B cell (primary cell): ENCODE data around the gene ZSCAN20. TPM values are rescaled to one million over a fixed set of nuclear protein-coding genes. Genes with fewer than 3 reads are reported as not detected.

Experiments
- ATAC-seq: fragments of 200-7000 bp; cut with Tn5 transposase; one replicate; pipeline ENCODE4 v1.10.0; 2021; ENCODE audit warnings: low read depth, mild to moderate bottlenecking, moderate number of reproducible peaks, moderate library complexity
- CTCF ChIA-PET: fragments of 350-600 bp; sonication (Branson Sonifier 250); formaldehyde crosslinking; loops from one replicate; lab custom pipeline; 2021; ENCODE audit warnings: antibody characterized with exemption, inconsistent platforms; lab: Charles Lee
- POLR2A ChIA-PET: fragments of 350-600 bp; sonication (Branson Sonifier 250); formaldehyde crosslinking; loops from one replicate; lab custom pipeline; 2021; ENCODE audit warnings: antibody characterized with exemption; lab: Charles Lee
- DNase-seq: peaks from one replicate; pipeline ENCODE4 v3.0.0; 2013
- H2AFZ ChIP-seq: 2 replicates; pipeline ENCODE4 v1.6.1; 2012; ENCODE audit warnings: mild to moderate bottlenecking, low read depth, low read length; ENCODE audit not compliant: insufficient read depth, poor library complexity, severe bottlenecking
- H3K27ac ChIP-seq, 2 donors: 1 replicate in 1 of 2; 2 replicates in 1 of 2; pipeline ENCODE4 v1.5.1; 2012 to 2013; ENCODE audit warnings: low read length in 2 of 2, mild to moderate bottlenecking in 2 of 2, moderate library complexity in 1 of 2
- H3K27me3 ChIP-seq, 4 experiments: fragments of 200-600 bp in 1 of 4; sonication (generic) in 1 of 4; replicated peaks in 1 of 4; 1 replicate in 2 of 4; 2 replicates in 2 of 4; pipeline versions ENCODE4 v1.6.1 to v1.7.0; 2013 to 2016; ENCODE audit warnings: low read length in 3 of 4, mild to moderate bottlenecking in 2 of 4, mixed read lengths in 1 of 4, moderate library complexity in 1 of 4; ENCODE audit not compliant: insufficient read depth in 4 of 4, control insufficient read depth in 3 of 4; ENCODE audit errors: control extremely low read depth in 1 of 4
- H3K36me3 ChIP-seq, 2 experiments: replicated peaks in 1 of 2; 1 replicate in 1 of 2; 2 replicates in 1 of 2; pipeline versions ENCODE4 v1.6.1 to v1.7.1; 2013; ENCODE audit warnings: low read length in 1 of 2; ENCODE audit not compliant: insufficient read depth in 2 of 2, control insufficient read depth in 1 of 2; ENCODE audit errors: control extremely low read depth in 1 of 2, extremely low read depth in 1 of 2
- H3K4me1 ChIP-seq, 2 donors: fragments of 200-600 bp in 1 of 2; sonication (generic) in 1 of 2; 1 replicate in 1 of 2; 2 replicates in 1 of 2; pipeline versions ENCODE4 v1.5.1 to v1.6.1; 2013 to 2017; ENCODE audit warnings: low read length in 2 of 2; ENCODE audit not compliant: control insufficient read depth in 2 of 2, insufficient read depth in 2 of 2
- H3K4me2 ChIP-seq: replicated peaks from 2 replicates; pipeline ENCODE3; 2012; ENCODE audit warnings: mild to moderate bottlenecking, low read depth, low read length; ENCODE audit not compliant: poor library complexity, severe bottlenecking
- H3K4me3 ChIP-seq, 5 experiments: fragments of 200-600 bp in 1 of 5; sonication (generic) in 1 of 5; 1 replicate in 3 of 5; 2 replicates in 2 of 5; pipeline versions ENCODE4 v1.5.1 to v1.7.0; 2011 to 2016; ENCODE audit warnings: low read length in 4 of 5, mild to moderate bottlenecking in 4 of 5, low read depth in 2 of 5, control low read depth in 1 of 5, moderate library complexity in 1 of 5; ENCODE audit not compliant: insufficient read depth in 1 of 5; ENCODE audit errors: control extremely low read depth in 1 of 5, extremely low read depth in 1 of 5
- H3K79me2 ChIP-seq: fragments of 200-600 bp; sonication (generic); one replicate; pipeline ENCODE4 v1.6.0; 2016; ENCODE audit warnings: low read length; ENCODE audit not compliant: control insufficient read depth, insufficient read depth
- H3K9ac ChIP-seq: fragments of 200-600 bp; sonication (generic); 2 replicates; pipeline ENCODE4 v1.6.1; 2017; ENCODE audit warnings: mild to moderate bottlenecking, low read length, moderate library complexity
- H3K9me3 ChIP-seq, 3 donors: one replicate each; pipeline versions ENCODE4 v1.6.1 to v1.7.1; 2013; ENCODE audit warnings: low read length in 2 of 3; ENCODE audit not compliant: control insufficient read depth in 2 of 3, insufficient read depth in 1 of 3; ENCODE audit errors: control extremely low read depth in 1 of 3
- H4K20me1 ChIP-seq: 2 replicates; pipeline ENCODE4 v1.6.0; 2012; ENCODE audit warnings: mild to moderate bottlenecking, low read length; ENCODE audit not compliant: insufficient read depth, control insufficient read depth, poor library complexity, severe bottlenecking
- H3K27ac Mint-ChIP-seq: one replicate; pipeline ENCODE4 v1.8.0; 2021; ENCODE audit warnings: mixed read lengths
- H3K27me3 Mint-ChIP-seq: one replicate; pipeline ENCODE4 v1.8.0; 2021; ENCODE audit warnings: mixed read lengths
- H3K4me1 Mint-ChIP-seq: one replicate; pipeline ENCODE4 v1.8.0; 2021; ENCODE audit warnings: mixed read lengths
- H3K4me3 Mint-ChIP-seq: one replicate; pipeline ENCODE4 v1.8.0; 2021; ENCODE audit warnings: mixed read lengths
- H3K9me3 Mint-ChIP-seq: one replicate; pipeline ENCODE4 v1.8.0; 2022; ENCODE audit warnings: mixed read lengths; ENCODE audit not compliant: insufficient read depth
- EZH2 ChIP-seq: IDR thresholded peaks from 2 replicates; pipeline ENCODE4 v1.6.1; 2012; ENCODE audit warnings: borderline replicate concordance, low read depth, mild to moderate bottlenecking, moderate library complexity, low read length; ENCODE audit not compliant: insufficient read depth, poor library complexity, severe bottlenecking
- WGBS: methylation state at CpG from one replicate; pipeline ENCODE4 v1.1.5; 2013; ENCODE audit warnings: missing lambda C conversion rate; ENCODE audit not compliant: insufficient coverage; 5-methylcytosine and 5-hydroxymethylcytosine counted together
- intact Hi-C: fragments of 100-400 bp; cut with micrococcal nuclease; formaldehyde crosslinking; loops from one replicate; pipeline ENCODE4 v1.10.0; 2022
- polyA plus RNA-seq: library from polyadenylated mRNA; depleted of rRNA; stranded (reverse); fragments of >200 nt; gene quantifications from 2 replicates; pipeline ENCODE4 v1.2.3, GENCODE V29; 2012
- total RNA-seq, 2 donors: library from RNA; stranded (reverse); fragments of 120-200 nt in 1 of 2; gene quantifications; 1 replicate in 1 of 2; 2 replicates in 1 of 2; pipeline versions ENCODE4 v1.2.3 to v1.2.4, GENCODE V29; 2013 to 2022
- TF ChIP-seq, protein P1 (sequence below): fragments of 200-600 bp; IDR thresholded peaks from one replicate; pipeline ENCODE4 v1.8.0; 2022; ENCODE audit warnings: antibody characterized with exemption, mild to moderate bottlenecking

Gene ZSCAN20
- total and polyA plus RNA-seq, 2 donors (not counting 1 experiment from before 2014, with no cell fraction given), result 0.18 to 3.7 TPM

DNA sequence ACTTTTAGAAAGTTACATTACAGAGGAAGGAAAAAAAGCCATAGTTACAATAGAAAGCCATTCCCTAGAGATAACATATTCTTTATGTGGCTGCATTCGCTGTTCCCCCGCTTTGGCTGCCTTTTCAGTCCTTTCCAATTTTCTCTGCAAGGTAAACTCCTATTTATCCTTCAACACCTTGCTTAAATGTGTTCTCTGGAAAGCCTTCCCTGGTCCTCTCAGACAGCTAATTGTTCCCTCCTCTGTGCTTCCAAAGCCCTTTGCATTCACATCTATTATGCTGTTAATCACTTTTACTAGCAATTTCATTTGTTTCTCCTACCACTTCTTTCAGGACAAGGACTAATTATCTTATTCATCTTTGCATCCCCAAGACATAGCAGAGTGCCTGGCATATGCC lies 43.1 kb upstream of the ZSCAN20 start:
- Mint-ChIP-seq H3K27ac (no peak overlapping the region), H3K27me3 (peaks cover 22% of the 10 kb centered on the region), H3K9me3 (no peaks in the 10 kb centered on the region), H3K4me1 (peaks cover 5% of the 10 kb centered on the region), H3K4me3 (no peak overlapping the region)
- Histone ChIP-seq H3K79me2 (no peaks in the 10 kb centered on the region), H3K9me3 (peaks cover 0 to 1% (median 0%) of the 10 kb centered on the region in 3 donors), H3K36me3 (no peaks in the 10 kb centered on the region), H3K27me3 (peaks cover 2 to 26% (median 12%) of the 10 kb centered on the region in 4 experiments), H3K4me2 (no peak overlapping the region), H2AFZ (no peak overlapping the region), H3K9ac (no peak overlapping the region), H3K4me3 (no peak overlapping the region), H4K20me1 (no peaks in the 10 kb centered on the region), H3K27ac (no peak overlapping the region), H3K4me1 (peaks cover 11 to 12% of the 10 kb centered on the region in 2 donors)
- no peak for DNase-seq
- intact Hi-C loops, result no loop called here
- TF ChIP-seq, protein P1, sequence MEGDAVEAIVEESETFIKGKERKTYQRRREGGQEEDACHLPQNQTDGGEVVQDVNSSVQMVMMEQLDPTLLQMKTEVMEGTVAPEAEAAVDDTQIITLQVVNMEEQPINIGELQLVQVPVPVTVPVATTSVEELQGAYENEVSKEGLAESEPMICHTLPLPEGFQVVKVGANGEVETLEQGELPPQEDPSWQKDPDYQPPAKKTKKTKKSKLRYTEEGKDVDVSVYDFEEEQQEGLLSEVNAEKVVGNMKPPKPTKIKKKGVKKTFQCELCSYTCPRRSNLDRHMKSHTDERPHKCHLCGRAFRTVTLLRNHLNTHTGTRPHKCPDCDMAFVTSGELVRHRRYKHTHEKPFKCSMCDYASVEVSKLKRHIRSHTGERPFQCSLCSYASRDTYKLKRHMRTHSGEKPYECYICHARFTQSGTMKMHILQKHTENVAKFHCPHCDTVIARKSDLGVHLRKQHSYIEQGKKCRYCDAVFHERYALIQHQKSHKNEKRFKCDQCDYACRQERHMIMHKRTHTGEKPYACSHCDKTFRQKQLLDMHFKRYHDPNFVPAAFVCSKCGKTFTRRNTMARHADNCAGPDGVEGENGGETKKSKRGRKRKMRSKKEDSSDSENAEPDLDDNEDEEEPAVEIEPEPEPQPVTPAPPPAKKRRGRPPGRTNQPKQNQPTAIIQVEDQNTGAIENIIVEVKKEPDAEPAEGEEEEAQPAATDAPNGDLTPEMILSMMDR, result no peak
- TF ChIP-seq EZH2, result no peak
- ATAC-seq, result no peak
- CTCF ChIA-PET, result interaction anchor here (1.1 kb wide), 1 partner anchor 133 kb away, joined by 4 read pairs; no protein-coding TSS in a partner anchor
- WGBS, result 100% methylated on average over 1 of the region's 2 CpGs
- POLR2A ChIA-PET, result no interaction called here

DNA sequence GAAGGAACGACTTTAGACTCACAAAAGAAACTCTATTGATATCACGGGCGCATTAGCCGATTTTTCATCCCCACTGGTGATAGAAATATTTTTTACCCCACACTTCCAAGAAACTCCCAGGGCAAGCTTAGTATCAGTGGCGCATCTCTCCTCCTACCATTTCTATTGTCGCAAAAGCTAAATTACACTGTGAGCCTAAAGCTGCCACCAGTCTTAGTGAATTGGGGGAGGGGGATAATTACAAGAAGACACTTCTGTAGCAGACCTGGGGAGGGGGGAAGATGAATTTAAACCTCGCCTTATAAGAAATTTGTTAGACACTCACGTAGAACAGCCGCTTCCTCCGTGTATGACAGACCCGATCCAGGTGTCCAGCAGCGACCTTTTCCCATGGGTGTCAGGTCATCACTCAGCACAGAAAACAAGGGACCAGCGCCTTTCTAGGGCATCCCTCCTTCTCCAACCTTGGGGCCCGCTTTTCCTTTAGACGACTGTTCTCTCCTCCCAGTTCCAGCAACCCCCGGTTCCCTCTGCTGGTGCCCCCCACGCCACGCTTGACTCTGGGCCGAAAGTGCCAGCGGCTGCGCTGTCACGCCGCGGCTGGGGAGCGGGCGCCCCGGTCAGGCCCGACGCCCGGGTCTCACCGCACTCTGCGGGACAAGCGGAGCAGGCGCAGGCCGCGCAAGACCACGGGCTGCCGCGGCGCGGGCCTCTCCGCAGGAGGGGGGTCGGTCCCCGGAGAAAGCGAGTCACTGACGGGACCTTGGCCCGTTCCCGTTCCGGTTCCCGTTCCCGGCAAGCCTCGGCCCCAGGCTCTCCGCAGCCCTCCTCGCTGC lies 42.4 kb upstream of the ZSCAN20 start:
- H3K27me3 ChIP-seq, result peaks cover 2 to 26% (median 12%) of the 10 kb centered on the region in 4 experiments
- ChIA-PET POLR2A (interaction anchor here (0.9 kb wide), 1 partner anchor 41 kb away, joined by 3 read pairs; no protein-coding TSS in a partner anchor), CTCF (interaction anchor here (1.1 kb wide), 1 partner anchor 133 kb away, joined by 4 read pairs; no protein-coding TSS in a partner anchor)
- peaks cover 11 to 12% of the 10 kb centered on the region in 2 donors for H3K4me1 ChIP-seq
- Mint-ChIP-seq H3K4me3 (no peak overlapping the region), H3K27ac (no peak overlapping the region), H3K27me3 (peaks cover 22% of the 10 kb centered on the region), H3K4me1 (peaks cover 5% of the 10 kb centered on the region), H3K9me3 (no peaks in the 10 kb centered on the region)
- peaks cover 0 to 1% (median 0%) of the 10 kb centered on the region in 3 donors for H3K9me3 ChIP-seq
- DNase-seq (no peak), ATAC-seq (no peak)
- peak overlapping the region; percentile 62 for H3K9ac ChIP-seq
- H3K36me3 ChIP-seq, result no peaks in the 10 kb centered on the region
- H3K27ac ChIP-seq, result no peak overlapping the region
- H3K79me2 ChIP-seq, result no peaks in the 10 kb centered on the region
- TF ChIP-seq, protein P1, result no peak
- no peak for TF ChIP-seq EZH2
- intact Hi-C loops, result no loop called here
- H4K20me1 ChIP-seq, result no peaks in the 10 kb centered on the region
- 15% methylated on average over 52 of the region's 54 CpGs for WGBS
- peak overlapping the region; percentile 85 for H2AFZ ChIP-seq
- peak overlapping the region in 3 of 5 experiments; percentile 43 to 61 (median 54) for H3K4me3 ChIP-seq
- H3K4me2 ChIP-seq, result peak overlapping the region; percentile 90
